ENCODE data around the gene SFTA2.

Gene SFTA2

GRCh38 chr6:30881392-30882203 lies 50.4 kb downstream of the SFTA2 start:
- no peak for DNase-seq (ENCODE audit: extremely low read depth, low read depth)
- TF ChIP-seq, protein P1, sequence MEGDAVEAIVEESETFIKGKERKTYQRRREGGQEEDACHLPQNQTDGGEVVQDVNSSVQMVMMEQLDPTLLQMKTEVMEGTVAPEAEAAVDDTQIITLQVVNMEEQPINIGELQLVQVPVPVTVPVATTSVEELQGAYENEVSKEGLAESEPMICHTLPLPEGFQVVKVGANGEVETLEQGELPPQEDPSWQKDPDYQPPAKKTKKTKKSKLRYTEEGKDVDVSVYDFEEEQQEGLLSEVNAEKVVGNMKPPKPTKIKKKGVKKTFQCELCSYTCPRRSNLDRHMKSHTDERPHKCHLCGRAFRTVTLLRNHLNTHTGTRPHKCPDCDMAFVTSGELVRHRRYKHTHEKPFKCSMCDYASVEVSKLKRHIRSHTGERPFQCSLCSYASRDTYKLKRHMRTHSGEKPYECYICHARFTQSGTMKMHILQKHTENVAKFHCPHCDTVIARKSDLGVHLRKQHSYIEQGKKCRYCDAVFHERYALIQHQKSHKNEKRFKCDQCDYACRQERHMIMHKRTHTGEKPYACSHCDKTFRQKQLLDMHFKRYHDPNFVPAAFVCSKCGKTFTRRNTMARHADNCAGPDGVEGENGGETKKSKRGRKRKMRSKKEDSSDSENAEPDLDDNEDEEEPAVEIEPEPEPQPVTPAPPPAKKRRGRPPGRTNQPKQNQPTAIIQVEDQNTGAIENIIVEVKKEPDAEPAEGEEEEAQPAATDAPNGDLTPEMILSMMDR (IDR thresholded peaks at IDR 0.05; ENCODE audit: low read depth, low read length): no peak

Measured in AG09319 (cell line).